Activated CD8-positive, alpha-beta memory T cell treated with anti-CD3 and anti-CD28 coated beads, Interleukin-2, amount 50 U/mL, for 24 hours (primary cell): ENCODE measurements around the gene FRAS1.

ENCODE experiments used
- DNase-seq: peaks from one replicate; pipeline ENCODE4 v3.0.0-alpha.2; 2020; ENCODE audit errors: extremely low read depth

The FRAS1 gene

DNA sequence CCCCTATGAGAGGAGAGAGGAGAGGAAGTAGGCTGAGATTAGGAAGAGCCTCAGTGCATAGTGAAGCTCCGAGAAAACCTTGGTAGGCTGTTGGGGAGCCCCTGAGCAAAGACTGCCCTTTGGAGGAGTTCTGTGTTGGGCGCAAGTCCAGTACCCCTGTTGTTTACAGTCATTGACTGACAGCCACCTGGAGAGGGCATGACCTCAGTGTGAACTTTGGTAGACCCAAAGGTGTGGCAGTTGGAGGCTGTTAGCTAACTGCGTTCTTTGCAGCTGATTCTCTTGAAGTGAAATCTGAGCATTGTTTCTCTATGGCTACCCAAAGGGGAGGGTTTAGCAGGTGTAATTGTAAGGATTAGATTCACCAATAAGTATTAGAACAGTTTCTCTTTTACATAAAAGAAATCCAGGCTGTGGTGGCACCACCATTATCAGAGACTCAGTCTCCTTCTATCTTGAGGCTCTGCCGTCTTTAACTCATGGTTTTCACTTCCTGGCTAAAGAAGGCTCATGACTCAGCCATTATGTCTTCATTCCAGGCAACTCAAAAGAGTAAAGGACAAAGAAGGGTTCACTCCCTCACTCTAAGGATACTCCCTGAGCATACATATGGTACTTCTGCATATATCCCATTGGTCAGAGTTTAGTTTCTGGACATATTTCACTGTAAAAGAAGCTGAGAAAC lies 527.9 kb downstream of the FRAS1 start:
- DNase-seq, result no peak

DNA sequence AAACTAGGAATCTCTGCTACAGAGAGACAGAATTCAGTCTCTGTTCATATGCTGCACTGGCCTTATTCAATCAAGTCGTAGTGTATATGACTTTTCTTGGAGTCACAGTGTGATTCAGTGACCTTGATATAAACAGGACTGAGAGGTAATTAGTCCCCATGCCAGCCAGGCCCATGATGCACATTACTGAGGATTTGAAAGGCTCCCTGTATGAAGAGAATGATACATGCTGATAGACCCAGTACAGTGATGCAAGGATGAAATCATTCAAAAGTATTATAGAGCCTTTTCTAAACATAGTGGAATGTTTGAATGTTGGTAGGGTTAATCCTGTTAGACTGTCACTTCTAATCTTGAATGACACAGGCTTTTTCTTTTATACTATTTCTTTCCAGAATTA lies 528.5 kb downstream of the FRAS1 start:
- DNase-seq, result no peak

DNA sequence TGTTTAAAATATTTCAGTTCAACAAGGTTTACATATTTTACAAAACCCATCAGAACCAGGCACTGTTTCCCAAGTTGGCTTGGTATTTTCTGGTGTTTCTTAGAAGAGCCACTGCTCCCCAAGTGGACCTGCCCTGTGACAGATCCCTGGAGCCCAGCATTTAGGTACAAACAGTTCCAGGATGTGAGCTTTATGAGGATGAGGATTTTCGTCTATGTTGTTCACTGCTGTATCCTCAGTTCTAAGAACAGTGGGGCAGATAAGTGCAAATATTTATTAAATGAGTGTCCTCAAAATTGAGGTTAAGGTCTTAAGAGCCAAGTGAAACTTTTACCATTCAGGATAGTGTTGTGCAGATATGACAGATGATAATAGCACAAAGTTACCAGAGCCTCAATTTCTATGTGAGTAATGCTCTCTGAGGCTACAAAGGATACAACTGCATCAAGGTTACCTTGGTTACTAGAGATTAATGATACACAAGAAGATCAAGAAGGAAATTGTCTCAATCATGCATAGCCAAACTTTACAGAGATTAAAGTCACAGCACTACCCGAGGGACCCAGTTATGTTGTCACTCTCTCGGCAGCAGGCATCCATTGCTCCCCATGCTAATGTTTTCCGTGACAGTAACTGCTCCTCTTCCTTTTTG lies 531.9 kb downstream of the FRAS1 start:
- no peak for DNase-seq

DNA sequence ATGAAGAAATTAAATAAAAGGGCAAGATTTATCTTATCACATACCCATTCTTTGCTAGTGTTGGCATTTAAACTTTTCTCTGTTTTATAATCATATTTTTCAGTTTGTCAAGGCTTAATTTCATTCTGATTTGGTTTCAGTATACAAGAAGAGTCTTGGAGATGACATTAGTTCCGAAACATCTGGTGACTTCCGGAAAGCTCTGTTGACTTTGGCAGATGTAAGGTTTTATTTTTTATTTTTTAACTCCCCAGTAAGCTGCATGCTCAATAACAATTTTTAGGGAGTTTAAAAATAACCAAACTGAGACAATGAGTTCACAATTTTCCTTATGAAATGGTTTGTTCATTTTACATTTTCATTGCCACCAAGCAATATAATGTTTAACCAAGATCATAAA lies 534.3 kb downstream of the FRAS1 start:
- DNase-seq, result no peak

DNA sequence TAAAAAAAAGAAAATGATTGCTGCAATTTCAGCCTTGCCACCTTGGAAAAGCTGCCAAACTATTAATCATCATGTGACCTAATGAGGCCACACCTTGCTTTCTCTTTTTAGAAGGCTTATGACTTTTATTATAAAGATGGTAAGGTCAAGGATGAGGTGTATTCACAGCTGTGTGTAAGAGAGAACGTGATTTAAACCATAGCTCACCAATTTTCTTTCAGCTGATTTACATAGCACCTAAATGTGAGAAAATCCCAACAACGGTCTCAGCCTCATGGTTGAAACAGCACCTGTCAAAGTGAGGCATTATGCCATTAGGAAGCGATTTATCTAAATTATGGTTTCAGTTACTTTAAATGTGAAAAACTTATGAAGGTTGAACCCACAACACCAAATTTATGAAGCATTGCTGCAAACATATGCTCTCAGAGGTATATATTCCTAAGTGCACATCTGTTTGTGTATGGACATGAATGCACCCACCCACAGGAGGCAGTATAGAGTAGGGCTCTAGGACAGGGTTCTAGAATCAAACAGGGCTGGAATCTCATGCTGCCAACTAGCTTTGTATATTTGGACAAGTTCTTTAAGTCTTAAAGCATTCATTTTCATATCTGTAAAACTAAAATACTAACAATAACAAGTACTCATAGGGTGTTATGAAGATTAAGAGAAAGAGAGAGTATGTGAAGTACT lies 535.1 kb downstream of the FRAS1 start:
- no peak for DNase-seq
